ENCODE results near the gene IPO5. TPM values are rescaled to one million over a fixed set of nuclear protein-coding genes. Genes with fewer than 3 reads are reported as not detected.
"Not testable (repeated sequence)": the region's sequence is repeated elsewhere in the genome, so short reads cannot be mapped to it uniquely, and the experiment has no call there.

IPO5 gene
- total and polyA plus RNA-seq, 8 donors = 32.6 to 140 (median 91.6) TPM

DNA sequence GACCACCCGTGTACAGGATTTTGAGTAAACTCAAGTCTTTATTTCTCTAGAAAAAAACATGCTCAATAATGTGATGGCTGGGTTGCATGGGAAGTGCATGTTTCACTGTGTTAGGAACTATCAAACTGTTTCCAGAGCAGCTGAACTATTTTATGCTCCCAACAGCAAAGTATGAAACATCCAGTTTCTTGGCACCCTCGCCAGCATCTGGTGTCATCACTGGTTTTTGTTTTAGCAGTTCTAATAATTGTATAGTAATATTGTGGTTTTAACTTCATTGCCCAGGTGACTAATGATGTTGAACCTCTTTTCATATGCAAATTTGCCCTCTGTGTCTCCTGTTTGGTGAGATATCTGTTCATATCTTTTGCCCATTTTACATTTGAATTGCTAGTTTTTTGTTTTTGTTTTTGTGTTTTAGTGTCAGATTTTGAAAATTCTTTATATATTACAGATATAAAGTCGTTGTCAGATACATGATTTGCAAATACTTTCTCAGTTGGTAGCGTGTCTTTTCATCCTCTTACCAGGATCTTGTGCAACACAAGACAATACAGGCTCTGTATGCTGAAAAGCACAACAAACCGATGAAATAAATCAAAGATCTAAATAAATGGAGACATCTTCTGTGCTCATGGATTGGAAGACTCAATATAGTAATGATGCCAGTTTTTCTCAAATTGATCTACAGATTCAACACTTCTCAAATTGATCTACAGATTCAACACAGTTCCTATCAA lies 87.8 kb downstream of the IPO5 start:
- FAIRE-seq (no peak), DNase-seq (no peak), ATAC-seq (no peak)
- Histone ChIP-seq H3K27ac (no peak overlapping the region), H3K9me3 (no peaks in the 10 kb centered on the region), H3K27me3 (no peaks in the 10 kb centered on the region), H3K4me1 (no peaks in the 10 kb centered on the region), H3K36me3 (no peaks in the 10 kb centered on the region), H3K4me3 (no peak overlapping the region)
- TF ChIP-seq, protein P1, sequence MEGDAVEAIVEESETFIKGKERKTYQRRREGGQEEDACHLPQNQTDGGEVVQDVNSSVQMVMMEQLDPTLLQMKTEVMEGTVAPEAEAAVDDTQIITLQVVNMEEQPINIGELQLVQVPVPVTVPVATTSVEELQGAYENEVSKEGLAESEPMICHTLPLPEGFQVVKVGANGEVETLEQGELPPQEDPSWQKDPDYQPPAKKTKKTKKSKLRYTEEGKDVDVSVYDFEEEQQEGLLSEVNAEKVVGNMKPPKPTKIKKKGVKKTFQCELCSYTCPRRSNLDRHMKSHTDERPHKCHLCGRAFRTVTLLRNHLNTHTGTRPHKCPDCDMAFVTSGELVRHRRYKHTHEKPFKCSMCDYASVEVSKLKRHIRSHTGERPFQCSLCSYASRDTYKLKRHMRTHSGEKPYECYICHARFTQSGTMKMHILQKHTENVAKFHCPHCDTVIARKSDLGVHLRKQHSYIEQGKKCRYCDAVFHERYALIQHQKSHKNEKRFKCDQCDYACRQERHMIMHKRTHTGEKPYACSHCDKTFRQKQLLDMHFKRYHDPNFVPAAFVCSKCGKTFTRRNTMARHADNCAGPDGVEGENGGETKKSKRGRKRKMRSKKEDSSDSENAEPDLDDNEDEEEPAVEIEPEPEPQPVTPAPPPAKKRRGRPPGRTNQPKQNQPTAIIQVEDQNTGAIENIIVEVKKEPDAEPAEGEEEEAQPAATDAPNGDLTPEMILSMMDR (IDR thresholded peaks at IDR 0.05) = no peak
- intact Hi-C loops (cut with DNase I) = no loop called here
- 71 to 79% methylated on average over 5 of the region's 5 CpGs for WGBS, 2 donors

DNA sequence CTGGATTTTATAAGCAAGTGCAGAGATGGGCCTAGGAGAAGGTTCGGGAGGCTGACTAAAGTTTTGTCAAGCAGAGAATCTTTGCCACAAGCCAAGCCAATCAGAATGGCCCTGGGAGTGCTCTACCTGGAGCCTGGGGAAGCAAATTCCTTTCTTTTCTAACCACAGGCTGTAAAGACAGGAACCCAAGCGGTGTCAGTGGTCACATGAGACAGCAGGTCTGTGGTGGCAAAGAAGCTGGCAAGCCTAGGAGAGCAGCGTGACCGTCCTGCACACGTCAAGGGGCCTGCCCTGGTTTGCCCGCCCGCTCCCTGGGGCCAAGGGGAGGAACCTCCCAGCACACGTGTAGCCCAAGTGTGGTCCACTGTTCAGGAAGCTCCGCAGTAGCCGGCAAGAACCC lies 90.8 kb downstream of the IPO5 start:
- no peak for DNase-seq
- intact Hi-C loops (cut with DNase I) = no loop called here

DNA sequence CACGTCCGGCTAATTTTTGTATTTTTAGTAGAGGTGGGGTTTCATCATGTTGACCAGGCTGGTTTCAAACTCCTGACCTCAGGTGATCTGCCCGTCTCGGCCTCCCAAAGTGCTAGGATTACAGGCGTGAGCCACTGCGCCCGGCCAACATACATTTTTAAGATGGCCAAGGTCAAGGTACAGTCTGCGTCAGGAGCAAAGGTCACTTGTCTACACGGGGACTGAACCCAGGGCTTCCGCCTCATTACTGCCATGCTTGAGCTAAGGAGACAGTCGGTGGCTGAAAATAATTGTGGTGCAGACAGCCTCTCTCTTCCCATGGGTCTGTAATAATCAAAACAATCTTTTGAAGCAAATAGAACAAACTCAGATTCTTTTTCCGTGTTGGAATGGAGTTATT lies 94.3 kb downstream of the IPO5 start:
- H3K27me3 ChIP-seq; intact Hi-C loops (cut with DNase I); DNase-seq; H3K4me1 ChIP-seq; H3K4me3 ChIP-seq; H3K36me3 ChIP-seq; H3K9me3 ChIP-seq; ATAC-seq; H3K27ac ChIP-seq; FAIRE-seq: not testable (repeated sequence)
- 63 to 71% methylated on average over 12 of the region's 12 CpGs for WGBS, 2 donors

More for the DNA sequence above, 90.8 kb downstream of the IPO5 start:
- ATAC-seq (no peak), FAIRE-seq (no peak)
- H3K4me1 ChIP-seq = no peaks in the 10 kb centered on the region
- H3K9me3 ChIP-seq = no peaks in the 10 kb centered on the region
- H3K4me3 ChIP-seq = no peak overlapping the region
- no peaks in the 10 kb centered on the region for H3K27me3 ChIP-seq
- TF ChIP-seq, protein P1 (IDR thresholded peaks at IDR 0.05) = no peak
- H3K36me3 ChIP-seq = no peaks in the 10 kb centered on the region
- WGBS, 2 donors = 90 to 91% methylated on average over 10 of the region's 10 CpGs
- H3K27ac ChIP-seq = no peak overlapping the region

DNA sequence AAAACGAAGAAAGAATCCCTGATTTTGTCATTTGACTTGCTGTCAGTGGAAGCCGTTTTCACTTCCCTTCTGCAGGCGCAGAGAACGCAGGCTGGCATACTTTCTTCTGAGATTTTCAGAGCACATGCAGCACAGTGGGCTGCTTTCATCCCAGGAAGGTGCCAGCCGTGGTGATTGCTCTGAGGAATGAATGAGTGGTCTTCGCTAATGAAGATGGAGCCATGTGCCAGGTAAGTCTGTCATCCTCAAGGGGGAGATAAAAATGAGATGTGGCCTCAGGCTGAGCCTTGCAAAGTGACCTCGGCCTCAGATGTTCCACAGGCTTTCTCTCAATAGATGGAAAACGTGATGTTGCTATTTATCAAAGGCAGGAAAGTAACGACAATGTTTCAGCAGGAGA lies 94.8 kb downstream of the IPO5 start:
- WGBS, 2 donors = 68 to 74% methylated on average over 9 of the region's 9 CpGs
- FAIRE-seq (no peak), DNase-seq (no peak), ATAC-seq (no peak)
- Histone ChIP-seq H3K4me3 (no peak overlapping the region), H3K4me1 (no peaks in the 10 kb centered on the region), H3K9me3 (no peaks in the 10 kb centered on the region), H3K36me3 (no peaks in the 10 kb centered on the region), H3K27ac (no peak overlapping the region), H3K27me3 (no peaks in the 10 kb centered on the region)
- TF ChIP-seq, protein P1 (IDR thresholded peaks at IDR 0.05) = no peak
- intact Hi-C loops (cut with DNase I) = no loop called here

DNA sequence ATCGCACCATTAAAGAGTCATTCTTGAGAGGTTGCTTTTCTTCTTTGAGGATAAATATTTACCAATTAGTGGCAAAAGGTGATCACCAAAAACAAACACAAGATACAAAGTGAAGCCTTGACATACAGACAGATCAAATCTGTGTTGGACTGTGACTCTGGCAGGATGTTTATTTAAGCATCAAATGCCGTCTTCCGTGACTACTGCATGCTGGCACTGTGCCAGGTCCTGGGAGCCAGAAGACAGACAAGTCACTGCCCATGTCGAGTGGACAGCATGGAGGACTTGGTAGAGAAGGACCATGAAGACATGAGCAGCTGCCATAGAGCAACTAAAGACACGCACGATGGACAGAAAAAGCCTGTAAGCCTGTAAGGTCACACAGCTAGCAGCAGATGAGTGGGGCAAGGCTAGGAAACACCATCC lies 96.6 kb downstream of the IPO5 start:
- H3K27ac ChIP-seq = no peak overlapping the region
- FAIRE-seq = no peak

More for the DNA sequence above, 96.6 kb downstream of the IPO5 start:
- intact Hi-C loops (cut with DNase I) = no loop called here
- Histone ChIP-seq H3K27me3 (no peaks in the 10 kb centered on the region), H3K4me3 (no peak overlapping the region), H3K4me1 (no peaks in the 10 kb centered on the region), H3K9me3 (no peaks in the 10 kb centered on the region), H3K36me3 (no peaks in the 10 kb centered on the region)
- DNase-seq = peak in 1 of 6 donors; percentile 31
- ATAC-seq = no peak
- TF ChIP-seq, protein P1 (IDR thresholded peaks at IDR 0.05) = no peak
- 46 to 47% methylated on average over 6 of the region's 6 CpGs for WGBS, 2 donors

All from pancreas (tissue), 10 donors.